ENCODE results near the gene SPACA5B. TPM values are rescaled to one million over a fixed set of nuclear protein-coding genes. Genes with fewer than 3 reads are reported as not detected.

Gene SPACA5B
- total and polyA plus RNA-seq, 2 donors (not counting 3 experiments of a cell fraction or from before 2014, with no cell fraction given) = not detected

- H3K9me3 ChIP-seq (replicated peaks; ENCODE audit: control insufficient read depth, insufficient read depth, low read length) = no peaks in the 10 kb centered on the region
- DNase-seq (ENCODE audit: low read depth, low spot score) = no peak
- intact Hi-C loops (cut with micrococcal nuclease) = no loop called here
- TF ChIP-seq FOS (IDR thresholded peaks at IDR 0.05; ENCODE audit: borderline replicate concordance, insufficient read depth, low read length) = no peak
- no peak for TF ChIP-seq EZH2 (IDR thresholded peaks at IDR 0.05; ENCODE audit: borderline replicate concordance, low read depth, low read length, severe bottlenecking)
- TF ChIP-seq, protein P1, sequence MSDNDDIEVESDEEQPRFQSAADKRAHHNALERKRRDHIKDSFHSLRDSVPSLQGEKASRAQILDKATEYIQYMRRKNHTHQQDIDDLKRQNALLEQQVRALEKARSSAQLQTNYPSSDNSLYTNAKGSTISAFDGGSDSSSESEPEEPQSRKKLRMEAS (IDR thresholded peaks at IDR 0.05; ENCODE audit: insufficient read depth, insufficient read length) = no peak
- no peak for TF ChIP-seq GATA2 (IDR thresholded peaks at IDR 0.05; ENCODE audit: insufficient read depth, insufficient read length, low read depth, low read length)
- no peak for TF ChIP-seq MYC (IDR thresholded peaks at IDR 0.05; ENCODE audit: low read depth, low read length)
- no peak for TF ChIP-seq POLR2AphosphoS5 (IDR thresholded peaks at IDR 0.05; ENCODE audit: insufficient read depth, low read depth, low read length)
- no peak for TF ChIP-seq JUN (IDR thresholded peaks at IDR 0.05; ENCODE audit: borderline replicate concordance, insufficient read depth, insufficient read length, low read depth)
- TF ChIP-seq POLR2A (IDR thresholded peaks at IDR 0.05; ENCODE audit: low read depth, low read length) = no peak
- TF ChIP-seq, protein P2, sequence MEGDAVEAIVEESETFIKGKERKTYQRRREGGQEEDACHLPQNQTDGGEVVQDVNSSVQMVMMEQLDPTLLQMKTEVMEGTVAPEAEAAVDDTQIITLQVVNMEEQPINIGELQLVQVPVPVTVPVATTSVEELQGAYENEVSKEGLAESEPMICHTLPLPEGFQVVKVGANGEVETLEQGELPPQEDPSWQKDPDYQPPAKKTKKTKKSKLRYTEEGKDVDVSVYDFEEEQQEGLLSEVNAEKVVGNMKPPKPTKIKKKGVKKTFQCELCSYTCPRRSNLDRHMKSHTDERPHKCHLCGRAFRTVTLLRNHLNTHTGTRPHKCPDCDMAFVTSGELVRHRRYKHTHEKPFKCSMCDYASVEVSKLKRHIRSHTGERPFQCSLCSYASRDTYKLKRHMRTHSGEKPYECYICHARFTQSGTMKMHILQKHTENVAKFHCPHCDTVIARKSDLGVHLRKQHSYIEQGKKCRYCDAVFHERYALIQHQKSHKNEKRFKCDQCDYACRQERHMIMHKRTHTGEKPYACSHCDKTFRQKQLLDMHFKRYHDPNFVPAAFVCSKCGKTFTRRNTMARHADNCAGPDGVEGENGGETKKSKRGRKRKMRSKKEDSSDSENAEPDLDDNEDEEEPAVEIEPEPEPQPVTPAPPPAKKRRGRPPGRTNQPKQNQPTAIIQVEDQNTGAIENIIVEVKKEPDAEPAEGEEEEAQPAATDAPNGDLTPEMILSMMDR (IDR thresholded peaks at IDR 0.05; ENCODE audit: extremely low read depth in 1 of 2, insufficient read depth in 1 of 2, low read depth in 1 of 2, low read length in 2 of 2) = no peak
- BruUV-seq (replicated peaks) = no TSS peak
- H3K27ac ChIP-seq (ENCODE audit: insufficient read depth, low read depth, low read length) = no peak overlapping the region
- dilution Hi-C loops (cut with MboI; ENCODE audit: extremely low pct_ligation_motif_present, low sequenced_read_pairs) = no loop called here
- H3K9me1 ChIP-seq (replicated peaks; ENCODE audit: control insufficient read depth, extremely low read depth, insufficient read depth, low read length) = no peaks in the 10 kb centered on the region
- H3K9ac ChIP-seq (replicated peaks; ENCODE audit: extremely low read depth, insufficient read depth, low read length) = no peak overlapping the region
- H3K4me3 ChIP-seq (replicated peaks in 1 of 3; ENCODE audit: insufficient read depth in 1 of 3, low read depth in 1 of 3, low read length in 3 of 3) = no peak overlapping the region
- no peaks in the 10 kb centered on the region for H3K36me3 ChIP-seq (ENCODE audit: control insufficient read depth in 2 of 2, extremely low read depth in 1 of 2, insufficient read depth in 2 of 2, low read length in 2 of 2)
- no peak overlapping the region for H2AFZ ChIP-seq (ENCODE audit: low read depth, low read length)
- no peaks in the 10 kb centered on the region for H4K20me1 ChIP-seq (replicated peaks; ENCODE audit: control insufficient read depth, extremely low read depth, insufficient read depth, low read length)
- H3K79me2 ChIP-seq (ENCODE audit: control insufficient read depth, insufficient read depth, low read length) = no peaks in the 10 kb centered on the region
- no peak for FAIRE-seq
- no peak overlapping the region for H3K4me2 ChIP-seq (ENCODE audit: insufficient read depth, low read length)
- POLR2A ChIA-PET = no interaction called here
- H3K4me1 ChIP-seq (ENCODE audit: control insufficient read depth, extremely low read depth, insufficient read depth, low read length) = no peaks in the 10 kb centered on the region
- no peaks in the 10 kb centered on the region for H3K27me3 ChIP-seq (ENCODE audit: control insufficient read depth in 2 of 2, insufficient read depth in 2 of 2, low read length in 2 of 2)
- CTCF ChIA-PET = no interaction called here
These were observed 27.5 kb upstream of the SPACA5B start for GRCh38 chrX:48102874-48103374.

Data from endothelial cell of umbilical vein (primary cell).